NCI-H2107 treated with DMSO at 0.1 percent for 48 hours (cell line): ENCODE measurements around the gene PLAAT1.

Experiments used
- DNase-seq: peaks from one replicate; lab custom pipeline; 2025; ENCODE audit not compliant: unreplicated experiment; lab: John Stamatoyannopoulos, UW

Gene PLAAT1

GRCh38 chr3:193240850-193241706, at the start of gene PLAAT1:
Gene PLAAT1 (plus strand): TSS chr3:193241222. CDS start chr3:193255651, 14,429 bp downstream.
- DNase-seq, result peak; percentile 63

- no peak for DNase-seq
These were observed 46.7 kb upstream of the PLAAT1 start for GRCh38 chr3:193194371-193194770.

GRCh38 chr3:193196746-193197145, 44.3 kb upstream of the PLAAT1 start:
- DNase-seq, result no peak

- peak; percentile 14 for DNase-seq
These were observed 33.4 kb upstream of the PLAAT1 start for GRCh38 chr3:193207290-193208273.

- DNase-seq, result no peak
These were observed 30.4 kb upstream of the PLAAT1 start for GRCh38 chr3:193210618-193211017.

- DNase-seq, result no peak
These were observed 29.8 kb upstream of the PLAAT1 start for GRCh38 chr3:193211173-193211572.

- DNase-seq, result no peak
These were observed 29.0 kb upstream of the PLAAT1 start for GRCh38 chr3:193211984-193212383.

GRCh38 chr3:193212844-193213243, 28.2 kb upstream of the PLAAT1 start:
- DNase-seq, result no peak

GRCh38 chr3:193214445-193214844, 26.6 kb upstream of the PLAAT1 start:
- no peak for DNase-seq

GRCh38 chr3:193225302-193226125, 15.5 kb upstream of the PLAAT1 start:
- DNase-seq, result no peak

GRCh38 chr3:193228206-193228605, 12.8 kb upstream of the PLAAT1 start:
- no peak for DNase-seq

- DNase-seq, result peak; percentile 61
These were observed 11.1 kb upstream of the PLAAT1 start for GRCh38 chr3:193229851-193230420.

- DNase-seq, result peak; percentile 66
These were observed 10.4 kb upstream of the PLAAT1 start for GRCh38 chr3:193230610-193231009.

- no peak for DNase-seq
These were observed 9.8 kb upstream of the PLAAT1 start for GRCh38 chr3:193231201-193231600.

GRCh38 chr3:193236599-193236998, 4.4 kb upstream of the PLAAT1 start:
- no peak for DNase-seq

GRCh38 chr3:193237030-193237429, 4.0 kb upstream of the PLAAT1 start:
- DNase-seq, result no peak

- DNase-seq, result no peak
These were observed 579 bp upstream of the PLAAT1 start for GRCh38 chr3:193240436-193240849.

- no peak for DNase-seq
These were observed 694 bp downstream of the PLAAT1 start for GRCh38 chr3:193241716-193242115.

GRCh38 chr3:193243571-193243970, 2.5 kb downstream of the PLAAT1 start:
- no peak for DNase-seq

GRCh38 chr3:193248848-193249468, 7.9 kb downstream of the PLAAT1 start:
- DNase-seq, result no peak
